ENCODE results near the gene RDH13.

DNA sequence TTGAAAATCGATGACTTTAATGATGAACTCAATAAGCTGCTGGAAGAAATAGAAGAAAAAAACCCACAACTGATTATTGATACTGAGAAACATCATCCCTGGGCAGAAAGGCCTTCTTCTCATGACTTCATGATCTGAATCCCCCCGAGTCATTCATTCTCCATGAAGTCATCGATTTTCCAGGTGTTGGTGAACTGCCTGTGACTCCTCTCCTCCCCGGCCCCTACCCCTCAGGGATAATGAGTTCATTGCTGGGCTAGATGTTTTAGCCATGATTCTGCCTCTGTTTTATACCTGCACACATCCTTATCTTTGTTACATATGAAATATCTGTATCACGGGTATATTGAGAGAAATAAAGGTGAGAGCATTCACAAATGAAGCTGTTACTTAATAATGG is 62.2 kb downstream of the RDH13 start:
- no peak for TF ChIP-seq POLR2AphosphoS5 (IDR thresholded peaks at IDR 0.05)
- TF ChIP-seq, protein P1, sequence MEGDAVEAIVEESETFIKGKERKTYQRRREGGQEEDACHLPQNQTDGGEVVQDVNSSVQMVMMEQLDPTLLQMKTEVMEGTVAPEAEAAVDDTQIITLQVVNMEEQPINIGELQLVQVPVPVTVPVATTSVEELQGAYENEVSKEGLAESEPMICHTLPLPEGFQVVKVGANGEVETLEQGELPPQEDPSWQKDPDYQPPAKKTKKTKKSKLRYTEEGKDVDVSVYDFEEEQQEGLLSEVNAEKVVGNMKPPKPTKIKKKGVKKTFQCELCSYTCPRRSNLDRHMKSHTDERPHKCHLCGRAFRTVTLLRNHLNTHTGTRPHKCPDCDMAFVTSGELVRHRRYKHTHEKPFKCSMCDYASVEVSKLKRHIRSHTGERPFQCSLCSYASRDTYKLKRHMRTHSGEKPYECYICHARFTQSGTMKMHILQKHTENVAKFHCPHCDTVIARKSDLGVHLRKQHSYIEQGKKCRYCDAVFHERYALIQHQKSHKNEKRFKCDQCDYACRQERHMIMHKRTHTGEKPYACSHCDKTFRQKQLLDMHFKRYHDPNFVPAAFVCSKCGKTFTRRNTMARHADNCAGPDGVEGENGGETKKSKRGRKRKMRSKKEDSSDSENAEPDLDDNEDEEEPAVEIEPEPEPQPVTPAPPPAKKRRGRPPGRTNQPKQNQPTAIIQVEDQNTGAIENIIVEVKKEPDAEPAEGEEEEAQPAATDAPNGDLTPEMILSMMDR (IDR thresholded peaks at IDR 0.05) = no peak
